NT2/D1 (cell line): Measurements from ENCODE around the gene RNPEPL1.

Source experiments
- YY1 ChIP-seq: IDR thresholded peaks from 2 replicates; pipeline ENCODE4 v1.6.1; 2011; ENCODE audit not compliant: insufficient read length, insufficient read depth
- ZNF274 ChIP-seq: IDR thresholded peaks from 2 replicates; pipeline ENCODE4 v1.6.1; 2011; ENCODE audit warnings: mild to moderate bottlenecking, low read depth, low read length

DNA sequence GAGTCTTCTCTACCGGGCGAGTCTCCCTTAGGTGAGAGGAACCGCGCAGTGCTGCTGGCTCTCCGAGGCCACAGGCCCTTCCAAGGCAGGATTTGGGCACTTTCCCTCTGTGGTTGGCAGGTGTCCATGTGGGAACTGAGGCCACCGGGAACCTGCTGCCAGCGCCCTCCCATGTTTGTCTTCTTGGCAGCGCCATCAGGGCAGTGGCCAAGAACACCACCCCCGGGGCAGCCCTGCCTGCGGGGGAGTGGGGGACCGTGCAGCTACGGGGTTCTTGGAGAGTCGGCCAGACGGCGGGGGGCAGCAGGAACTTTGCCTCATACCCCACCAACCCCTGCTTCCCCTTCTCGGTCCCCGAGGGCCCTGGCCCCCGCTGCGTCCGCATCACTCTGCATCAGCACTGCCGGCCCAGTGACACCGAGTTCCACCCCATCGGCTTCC, 28.2 kb downstream of the RNPEPL1 start:
- TF ChIP-seq ZNF274: no peak
- TF ChIP-seq YY1: no peak
